SU-DHL-6 (cell line): ENCODE measurements around the gene DCC.

Experiments used
- EZH2phosphoT487 ChIP-seq: fragments of 200-600 bp; sonication (generic), shearing (Covaris generic); conservative IDR thresholded peaks from 2 replicates; pipeline ENCODE4 v1.6.1; 2018; ENCODE audit warnings: mild to moderate bottlenecking, antibody characterized with exemption, low read length, moderate library complexity, mixed read lengths
- TF ChIP-seq, protein P1 (sequence below): fragments of 200-600 bp; sonication (generic); IDR thresholded peaks from one replicate; pipeline ENCODE4 v1.5.1; 2017; ENCODE audit warnings: antibody characterized with exemption, mild to moderate bottlenecking, low read length, moderate library complexity; ENCODE audit not compliant: insufficient read depth, poor library complexity, severe bottlenecking

DNA sequence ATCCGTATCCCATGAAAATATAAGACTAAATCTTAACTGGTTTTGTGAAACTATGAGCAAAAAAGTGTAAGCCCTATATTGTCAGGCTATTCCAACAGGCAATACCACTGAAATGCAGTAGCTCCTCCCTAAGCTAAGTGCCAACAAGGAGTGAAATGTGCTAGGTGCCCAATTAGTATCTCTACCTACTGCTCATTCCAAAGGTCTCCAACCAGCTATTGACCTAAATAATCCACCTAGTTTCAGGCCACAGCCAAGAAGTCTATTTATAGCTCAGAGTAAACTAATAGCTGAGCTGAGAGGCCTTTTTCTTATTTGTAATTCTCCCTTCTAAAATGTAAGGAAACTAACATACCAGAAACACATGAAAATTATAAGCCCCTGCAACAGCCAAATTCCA, 482.2 kb downstream of the DCC start:
- TF ChIP-seq, protein P1, sequence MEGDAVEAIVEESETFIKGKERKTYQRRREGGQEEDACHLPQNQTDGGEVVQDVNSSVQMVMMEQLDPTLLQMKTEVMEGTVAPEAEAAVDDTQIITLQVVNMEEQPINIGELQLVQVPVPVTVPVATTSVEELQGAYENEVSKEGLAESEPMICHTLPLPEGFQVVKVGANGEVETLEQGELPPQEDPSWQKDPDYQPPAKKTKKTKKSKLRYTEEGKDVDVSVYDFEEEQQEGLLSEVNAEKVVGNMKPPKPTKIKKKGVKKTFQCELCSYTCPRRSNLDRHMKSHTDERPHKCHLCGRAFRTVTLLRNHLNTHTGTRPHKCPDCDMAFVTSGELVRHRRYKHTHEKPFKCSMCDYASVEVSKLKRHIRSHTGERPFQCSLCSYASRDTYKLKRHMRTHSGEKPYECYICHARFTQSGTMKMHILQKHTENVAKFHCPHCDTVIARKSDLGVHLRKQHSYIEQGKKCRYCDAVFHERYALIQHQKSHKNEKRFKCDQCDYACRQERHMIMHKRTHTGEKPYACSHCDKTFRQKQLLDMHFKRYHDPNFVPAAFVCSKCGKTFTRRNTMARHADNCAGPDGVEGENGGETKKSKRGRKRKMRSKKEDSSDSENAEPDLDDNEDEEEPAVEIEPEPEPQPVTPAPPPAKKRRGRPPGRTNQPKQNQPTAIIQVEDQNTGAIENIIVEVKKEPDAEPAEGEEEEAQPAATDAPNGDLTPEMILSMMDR = no peak
- no peak for TF ChIP-seq EZH2phosphoT487
